Left forelimb (tissue), 1 donor: ENCODE data around the gene DENND4C.
"Not testable (repeated sequence)": the region's sequence is repeated elsewhere in the genome, so short reads cannot be mapped to it uniquely, and the experiment has no call there.

Source experiments
- DNase-seq: peaks from one replicate; pipeline ENCODE4 v3.0.0-alpha.2; 2018; ENCODE audit warnings: low spot score

DENND4C gene

DNA sequence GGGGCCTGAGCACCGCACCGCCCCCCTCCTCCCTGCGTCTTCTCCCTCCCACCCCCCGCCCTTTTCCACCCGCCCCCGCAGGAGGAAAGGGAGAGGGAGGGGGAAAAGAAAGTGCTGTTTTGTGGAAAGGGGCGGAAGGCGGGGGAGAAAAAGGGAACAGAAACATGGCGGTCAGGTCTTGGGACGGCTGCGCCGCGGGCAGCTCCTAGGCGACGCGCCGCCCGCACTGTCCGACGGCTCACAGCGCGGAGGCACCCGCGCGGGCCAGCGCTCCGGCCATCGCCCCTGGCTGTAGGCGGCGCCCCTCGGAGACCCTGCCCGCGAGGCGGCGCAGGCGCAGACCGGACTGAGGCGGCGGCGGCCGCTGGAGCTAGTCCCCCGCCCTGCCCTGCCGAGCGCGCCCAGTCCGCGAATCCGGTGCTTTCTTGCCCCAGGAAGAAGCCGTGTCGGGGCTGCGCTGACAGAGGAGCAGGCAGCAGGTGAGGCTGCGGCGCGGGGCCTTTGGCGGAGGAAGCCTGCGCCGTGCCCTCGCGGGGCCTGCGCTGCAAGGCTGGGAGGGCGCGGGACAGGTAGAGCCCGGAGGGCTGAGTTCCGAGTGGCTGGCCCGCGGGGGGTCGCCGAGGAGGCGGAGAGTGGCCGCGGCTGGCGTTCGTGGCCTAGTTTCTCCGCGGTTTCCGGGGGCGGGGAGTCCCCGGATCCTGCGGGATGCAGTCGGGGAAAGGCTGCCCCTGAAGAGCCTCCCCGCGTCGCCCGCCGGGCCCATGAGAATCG, at the start of gene DENND4C:
DENND4C (plus strand) TSS at position 339 of the 771 bp plus-strand sequence. CDS start 45,482 bp downstream, outside the sequence.
- DNase-seq: peak; percentile 94

DNA sequence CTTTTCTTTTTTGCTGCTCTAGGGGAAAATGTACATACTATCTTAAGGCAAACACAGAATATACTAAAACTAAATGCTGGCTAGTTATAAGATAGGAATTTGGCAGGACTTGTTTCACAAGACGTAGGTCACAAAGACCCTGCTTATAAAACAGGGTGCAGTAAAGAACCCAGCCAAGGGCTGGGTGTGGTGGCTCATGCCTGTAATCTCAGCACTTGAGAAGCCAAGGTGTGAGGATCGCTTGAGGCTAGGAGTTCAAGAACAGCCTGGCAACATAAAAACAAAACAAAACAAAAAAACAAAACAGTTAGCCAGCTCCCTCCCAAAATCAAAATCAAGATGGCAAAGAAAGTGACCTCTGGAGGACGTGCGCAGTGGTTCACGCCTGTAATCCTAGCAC, 49.5 kb upstream of the DENND4C start:
- no peak for DNase-seq

DNA sequence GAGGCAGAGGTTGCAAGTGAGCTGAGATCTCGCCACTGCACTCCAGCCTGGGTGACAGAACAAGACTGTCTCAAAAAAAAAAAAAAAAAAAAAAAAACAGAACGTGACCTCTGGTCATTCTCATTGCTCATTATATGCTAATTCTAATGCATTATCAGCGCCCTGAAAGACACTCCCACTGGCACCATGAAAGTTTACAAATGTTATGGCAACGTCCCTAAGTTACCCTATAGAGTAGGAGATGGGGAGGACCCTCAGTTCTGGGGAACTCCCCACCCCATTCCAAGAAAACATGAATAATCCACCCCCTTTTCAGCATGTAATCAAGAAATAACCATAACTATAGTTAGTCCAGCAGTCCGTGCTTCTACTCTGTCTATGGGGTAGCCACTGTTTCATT, 48.9 kb upstream of the DENND4C start:
- DNase-seq: no peak

- peak; percentile 72 for DNase-seq
Observed at GRCh38 chr9:19184144-19184917, 46.2 kb upstream of the DENND4C start.

GRCh38 chr9:19185191-19185590, 45.3 kb upstream of the DENND4C start:
- DNase-seq: no peak

DNA sequence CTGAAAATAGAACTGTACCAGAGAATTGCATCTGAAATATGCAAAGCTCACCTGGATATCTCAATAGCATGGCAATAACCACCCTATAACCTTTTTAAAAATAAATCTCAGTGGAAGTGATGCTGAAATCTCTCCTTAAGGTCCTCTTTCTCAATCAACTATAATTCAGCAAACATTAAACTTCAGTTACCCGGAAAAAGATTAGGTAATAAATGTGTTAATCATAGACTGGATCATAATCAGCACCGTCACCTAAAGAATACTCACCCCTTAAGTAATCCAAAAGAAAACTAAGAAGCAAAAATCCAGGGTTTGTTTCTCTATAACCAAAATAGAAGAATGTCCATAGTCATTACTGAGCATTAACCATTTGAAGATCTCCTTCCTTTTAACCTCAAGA, 44.3 kb upstream of the DENND4C start:
- no peak for DNase-seq

DNA sequence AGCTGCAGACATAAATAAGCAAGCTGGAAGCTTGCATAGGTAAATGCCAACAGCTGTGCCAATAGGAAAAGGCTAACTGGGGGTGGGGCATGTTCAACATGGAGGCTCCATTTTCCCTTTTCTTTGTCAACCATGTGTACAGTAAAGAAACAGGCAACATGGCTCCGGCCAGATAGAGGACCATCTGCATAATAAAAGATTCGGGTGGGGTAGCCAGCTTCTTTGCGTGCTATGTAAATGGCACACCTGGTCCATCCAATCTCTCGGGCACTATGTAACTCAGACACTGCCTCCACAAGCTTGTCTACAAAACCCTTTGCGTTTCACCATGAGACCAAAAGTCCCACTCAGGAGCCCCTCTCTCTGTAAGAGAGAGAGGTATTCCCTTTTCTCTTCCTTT, 41.7 kb upstream of the DENND4C start:
- DNase-seq: no peak

- no peak for DNase-seq
Observed at GRCh38 chr9:19192202-19193028, 38.1 kb upstream of the DENND4C start.

DNA sequence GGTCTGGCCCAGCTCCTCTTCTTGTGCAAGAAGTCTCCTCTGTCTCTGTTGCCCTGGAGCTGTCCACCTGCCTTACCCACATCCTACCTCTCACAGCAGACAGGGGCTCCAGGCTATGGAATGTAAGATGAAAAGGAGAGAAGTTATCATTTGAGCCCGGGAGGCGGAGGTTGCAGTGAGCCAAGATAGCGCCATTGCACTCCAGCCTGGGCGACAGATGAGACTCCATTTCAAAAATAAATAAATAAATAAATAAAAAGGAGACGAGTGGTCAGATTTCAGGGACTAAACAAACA, 37.5 kb upstream of the DENND4C start:
- no peak for DNase-seq

GRCh38 chr9:19193358-19193973, 37.0 kb upstream of the DENND4C start:
- not testable (repeated sequence) for DNase-seq

DNA sequence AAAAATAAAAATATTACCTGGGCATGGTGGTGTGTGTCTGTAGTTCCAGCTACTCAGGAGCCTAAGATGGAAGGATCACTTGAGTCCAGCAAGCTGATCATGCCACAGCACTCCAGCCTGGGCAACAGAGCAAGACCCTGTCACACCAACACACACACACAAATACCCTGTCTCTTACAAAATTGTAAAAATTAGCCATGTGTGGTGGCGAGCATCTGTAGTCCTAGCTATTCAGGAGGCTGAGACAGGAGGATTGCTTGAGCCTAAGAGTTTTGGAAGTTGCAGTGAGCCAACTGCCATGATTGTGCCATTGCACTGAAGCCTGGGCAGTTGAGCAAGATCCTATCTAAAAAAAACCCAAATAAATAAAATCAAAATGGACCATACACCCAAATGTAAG, 32.1 kb upstream of the DENND4C start:
- DNase-seq: no peak

DNA sequence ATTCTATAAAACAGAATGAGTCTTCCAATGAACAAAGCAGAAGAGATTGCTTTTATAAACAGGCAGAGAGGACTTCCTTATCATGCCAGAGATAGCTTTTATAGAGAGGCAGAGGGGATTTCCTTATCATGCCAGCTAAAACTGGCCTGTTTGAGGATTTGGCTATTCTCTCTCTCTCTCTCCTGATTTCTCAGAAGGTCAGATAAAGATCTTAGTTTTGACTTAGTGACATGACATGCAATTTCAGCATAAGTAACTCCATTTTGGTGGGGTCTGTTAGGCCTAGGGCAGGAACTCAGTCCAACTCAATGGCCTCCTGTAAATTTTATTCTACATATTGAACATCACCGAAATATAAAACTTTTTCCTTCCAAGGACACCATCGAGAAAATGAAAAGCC, 31.5 kb upstream of the DENND4C start:
- no peak for DNase-seq

DNA sequence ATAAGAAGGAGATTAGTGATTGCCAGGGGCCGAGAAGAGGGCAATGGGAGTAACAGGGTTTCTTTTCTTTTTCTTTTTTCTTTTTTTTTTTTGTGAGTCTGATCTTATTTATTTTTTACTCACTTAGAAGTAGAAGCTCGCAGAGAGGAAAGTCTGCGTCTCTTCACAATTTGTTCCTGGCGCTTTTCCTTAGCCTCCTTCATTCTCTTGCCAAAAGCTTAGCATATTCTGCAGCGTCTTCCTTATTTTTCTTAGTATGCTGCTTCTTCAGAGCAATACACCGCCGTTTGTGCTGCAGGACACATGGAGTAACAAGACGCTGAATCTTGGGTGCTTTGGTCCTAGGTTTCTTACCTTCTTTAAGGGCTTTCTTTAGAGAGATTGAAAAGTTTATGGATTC, 30.3 kb upstream of the DENND4C start:
- no peak for DNase-seq

- no peak for DNase-seq
Observed at GRCh38 chr9:19201899-19202891, 28.3 kb upstream of the DENND4C start.

DNA sequence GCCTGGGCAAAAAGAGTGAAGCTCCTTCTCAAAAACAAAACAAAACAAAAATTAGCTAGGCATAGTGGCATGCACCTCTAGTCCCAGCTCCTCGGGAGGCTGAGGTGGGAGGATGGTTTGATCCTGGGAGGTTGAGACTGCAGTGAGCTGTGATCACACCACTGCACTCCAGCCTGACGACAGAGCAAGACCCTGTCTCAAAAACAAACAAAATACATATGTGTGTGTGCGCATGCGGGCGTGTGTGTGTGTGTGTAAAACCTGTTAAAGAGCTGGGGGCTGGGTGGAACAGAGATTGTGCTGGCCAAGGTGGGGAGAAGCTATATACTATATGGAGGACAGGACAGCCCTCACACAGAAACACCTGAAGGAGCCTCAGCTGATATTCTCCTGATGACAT, 27.4 kb upstream of the DENND4C start:
- no peak for DNase-seq

DNA sequence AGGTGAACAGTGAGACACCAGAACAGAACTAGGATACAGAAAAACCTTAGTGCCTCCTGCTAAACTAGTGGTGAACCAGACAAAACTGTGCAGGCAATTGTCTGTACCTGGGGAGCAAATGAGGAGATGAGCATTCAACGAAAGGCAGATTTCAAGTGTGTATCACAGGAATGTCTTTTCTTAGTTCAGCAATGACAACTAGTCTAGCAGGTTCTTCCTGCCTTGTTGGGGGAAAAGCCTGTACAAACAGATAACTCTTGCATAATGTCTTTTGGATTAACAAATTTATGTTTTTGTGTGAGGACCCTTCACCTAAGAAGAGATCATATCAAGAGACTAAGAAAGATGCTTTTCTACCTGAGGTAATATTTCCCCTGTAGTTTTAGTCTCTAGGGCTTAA, 21.8 kb upstream of the DENND4C start:
- no peak for DNase-seq

DNA sequence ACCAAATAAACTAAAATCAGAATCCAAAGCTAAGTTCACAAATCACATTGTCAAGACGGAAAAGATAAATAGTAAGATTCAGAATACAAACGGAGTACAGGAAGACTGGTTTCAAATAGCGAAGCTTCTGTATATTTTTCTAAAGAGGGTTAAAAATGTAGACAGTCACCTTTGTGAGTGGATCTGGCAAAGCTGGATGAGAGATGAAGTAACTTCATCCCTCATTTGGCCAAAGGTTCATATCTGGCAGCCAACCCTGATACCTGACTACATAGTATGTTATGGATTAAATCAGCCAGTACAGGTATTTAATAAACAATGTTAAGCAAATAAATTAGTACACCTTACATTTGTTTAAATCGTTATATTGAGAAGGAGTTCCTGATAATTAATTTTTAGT, 21.3 kb upstream of the DENND4C start:
- DNase-seq: no peak

GRCh38 chr9:19213823-19214222, 16.7 kb upstream of the DENND4C start:
- no peak for DNase-seq

DNA sequence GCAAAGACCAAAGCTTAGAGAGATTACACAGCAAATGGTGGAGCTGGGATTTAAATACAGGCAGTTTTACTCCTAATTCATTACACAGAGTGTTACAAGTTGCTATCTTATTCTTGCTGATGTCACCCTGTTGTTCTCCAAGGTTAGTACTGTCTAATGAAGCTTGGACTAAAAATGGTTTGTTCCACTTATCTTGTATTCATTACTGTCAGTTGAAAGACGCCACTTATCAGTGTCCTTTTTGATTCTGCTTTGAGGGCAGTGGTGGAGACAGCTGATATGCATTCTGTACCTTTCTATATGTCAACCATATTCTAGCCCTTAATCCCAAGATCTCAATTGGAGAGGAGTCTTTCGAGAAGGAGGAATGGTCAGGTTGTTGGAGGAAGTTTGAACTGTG, 14.0 kb upstream of the DENND4C start:
- DNase-seq: no peak

- DNase-seq: no peak
Observed at GRCh38 chr9:19221326-19221725, 9.2 kb upstream of the DENND4C start.

DNA sequence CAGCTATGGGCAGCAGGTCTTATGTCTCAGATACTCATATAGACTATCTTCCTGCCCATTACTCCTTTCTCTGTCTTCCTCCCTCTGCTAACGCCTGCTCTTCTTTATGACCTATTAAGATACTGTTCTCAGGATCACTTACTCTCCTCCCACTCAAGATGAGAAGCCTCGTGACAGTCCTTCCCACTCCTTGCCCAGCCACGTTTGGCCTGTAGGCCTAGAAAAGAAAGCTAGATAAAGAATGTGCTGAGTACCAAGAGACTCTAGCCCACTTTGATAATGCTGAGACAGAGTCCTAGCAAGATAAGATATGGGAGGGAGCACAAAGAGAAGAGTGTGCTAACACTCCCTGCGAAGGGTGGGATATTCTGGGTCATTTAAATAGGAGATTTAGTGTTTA, 6.8 kb upstream of the DENND4C start:
- no peak for DNase-seq
